GM23338 (cell line): ENCODE data around the gene B4GALNT1. TPM values are rescaled to one million over a fixed set of nuclear protein-coding genes. Genes with fewer than 3 reads are reported as not detected.

Experiments
- polyA plus RNA-seq: library from polyadenylated mRNA; unstranded; fragments of >200 nt; fragmentation: Nextera tagmentation; extraction: Ambion mirVana; gene quantifications from 2 replicates; pipeline ENCODE4 v1.2.1, GENCODE V29; 2016
- total RNA-seq: library from RNA; depleted of rRNA; stranded (reverse); fragments of >200 nt; shearing (Covaris generic); gene quantifications from 2 replicates; pipeline ENCODE4 v1.2.3, GENCODE V29; 2014; rRNA removed

Gene B4GALNT1
- total and polyA plus RNA-seq, 2 experiments from 2014 or later: 1.3 to 2.4 TPM

Other genes starting within 250 kb of the B4GALNT1 start
- 17.7 and 19.6 TPM in 2 replicates for gene R3HDM2, start 202.2 kb downstream of the B4GALNT1 start, total RNA-seq
- gene R3HDM2, start 202.2 kb downstream of the B4GALNT1 start, polyA plus RNA-seq: 9.6 and 10.2 TPM in 2 replicates
- gene INHBC, start 198.4 kb downstream of the B4GALNT1 start, total RNA-seq: not detected in 2 replicates
- gene INHBC, start 198.4 kb downstream of the B4GALNT1 start, polyA plus RNA-seq: 0.53 TPM in 1 of 2 replicates, not detected in the other
- gene INHBE, start 177.9 kb downstream of the B4GALNT1 start, total RNA-seq: 19.4 and 29.0 TPM in 2 replicates
- 5.6 and 7.4 TPM in 2 replicates for gene INHBE, start 177.9 kb downstream of the B4GALNT1 start, polyA plus RNA-seq
- gene GLI1, start 173.4 kb downstream of the B4GALNT1 start, total RNA-seq: 16.1 and 18.1 TPM in 2 replicates
- 4.8 and 5.6 TPM in 2 replicates for gene GLI1, start 173.4 kb downstream of the B4GALNT1 start, polyA plus RNA-seq
- 4.6 and 7.1 TPM in 2 replicates for gene ARHGAP9, start 153.3 kb downstream of the B4GALNT1 start, total RNA-seq
- 4.5 and 4.9 TPM in 2 replicates for gene ARHGAP9, start 153.3 kb downstream of the B4GALNT1 start, polyA plus RNA-seq
- 247 and 266 TPM in 2 replicates for gene MARS1, start 145.1 kb downstream of the B4GALNT1 start, total RNA-seq
- gene MARS1, start 145.1 kb downstream of the B4GALNT1 start, polyA plus RNA-seq: 351 and 389 TPM in 2 replicates
- gene DDIT3, start 112.7 kb downstream of the B4GALNT1 start, total RNA-seq: 3.9 and 4.1 TPM in 2 replicates
- gene DDIT3, start 112.7 kb downstream of the B4GALNT1 start, polyA plus RNA-seq: 11.7 and 12.5 TPM in 2 replicates
- gene MBD6, start 110.4 kb downstream of the B4GALNT1 start, total RNA-seq: 12.5 and 16.9 TPM in 2 replicates
- 17.1 and 18.3 TPM in 2 replicates for gene MBD6, start 110.4 kb downstream of the B4GALNT1 start, polyA plus RNA-seq
- gene DCTN2, start 86.0 kb downstream of the B4GALNT1 start, total RNA-seq: 134 and 157 TPM in 2 replicates
- 56.1 and 62.3 TPM in 2 replicates for gene DCTN2, start 86.0 kb downstream of the B4GALNT1 start, polyA plus RNA-seq
- 16.5 and 21.3 TPM in 2 replicates for gene KIF5A, start 83.2 kb downstream of the B4GALNT1 start, total RNA-seq
- 9.1 and 11.1 TPM in 2 replicates for gene KIF5A, start 83.2 kb downstream of the B4GALNT1 start, polyA plus RNA-seq
- gene PIP4K2C, start 42.0 kb downstream of the B4GALNT1 start, total RNA-seq: 26.4 and 30.6 TPM in 2 replicates
- gene PIP4K2C, start 42.0 kb downstream of the B4GALNT1 start, polyA plus RNA-seq: 10.5 and 10.8 TPM in 2 replicates
- gene DTX3, start 28.4 kb downstream of the B4GALNT1 start, total RNA-seq: 37.8 and 46.6 TPM in 2 replicates
- 16.7 and 22.8 TPM in 2 replicates for gene DTX3, start 28.4 kb downstream of the B4GALNT1 start, polyA plus RNA-seq
- gene ARHGEF25, start 21.8 kb downstream of the B4GALNT1 start, total RNA-seq: 9.9 and 10.2 TPM in 2 replicates
- gene ARHGEF25, start 21.8 kb downstream of the B4GALNT1 start, polyA plus RNA-seq: 0.53 TPM in 1 of 2 replicates, not detected in the other
- 66.1 and 79.7 TPM in 2 replicates for gene OS9, start 60.9 kb upstream of the B4GALNT1 start, total RNA-seq
- gene OS9, start 60.9 kb upstream of the B4GALNT1 start, polyA plus RNA-seq: 27.5 and 29.3 TPM in 2 replicates
- 1.1 and 1.3 TPM in 2 replicates for gene AGAP2, start 105.5 kb upstream of the B4GALNT1 start, total RNA-seq
- 0.36 and 0.38 TPM in 2 replicates for gene AGAP2, start 105.5 kb upstream of the B4GALNT1 start, polyA plus RNA-seq
- gene TSPAN31, start 111.8 kb upstream of the B4GALNT1 start, total RNA-seq: 15.6 and 32.9 TPM in 2 replicates
- gene TSPAN31, start 111.8 kb upstream of the B4GALNT1 start, polyA plus RNA-seq: 12.9 and 15.5 TPM in 2 replicates
- gene CDK4, start 119.1 kb upstream of the B4GALNT1 start, total RNA-seq: 198 and 214 TPM in 2 replicates
- gene CDK4, start 119.1 kb upstream of the B4GALNT1 start, polyA plus RNA-seq: 105 and 108 TPM in 2 replicates
- 2.9 and 3.5 TPM in 2 replicates for gene MARCHF9, start 121.9 kb upstream of the B4GALNT1 start, total RNA-seq
- gene MARCHF9, start 121.9 kb upstream of the B4GALNT1 start, polyA plus RNA-seq: 3.1 and 3.3 TPM in 2 replicates
- gene CYP27B1, start 133.9 kb upstream of the B4GALNT1 start, total RNA-seq: 2.7 and 6.8 TPM in 2 replicates
- gene CYP27B1, start 133.9 kb upstream of the B4GALNT1 start, polyA plus RNA-seq: 0.83 and 1.1 TPM in 2 replicates
- gene METTL1, start 138.9 kb upstream of the B4GALNT1 start, total RNA-seq: 12.2 and 18.9 TPM in 2 replicates
- gene METTL1, start 138.9 kb upstream of the B4GALNT1 start, polyA plus RNA-seq: 39.5 and 47.0 TPM in 2 replicates
- gene EEF1AKMT3, start 139.4 kb upstream of the B4GALNT1 start, total RNA-seq: 3.0 and 5.3 TPM in 2 replicates
- 1.3 and 1.7 TPM in 2 replicates for gene EEF1AKMT3, start 139.4 kb upstream of the B4GALNT1 start, polyA plus RNA-seq
- 29.5 and 30.9 TPM in 2 replicates for gene TSFM, start 149.6 kb upstream of the B4GALNT1 start, total RNA-seq
- gene TSFM, start 149.6 kb upstream of the B4GALNT1 start, polyA plus RNA-seq: 41.7 and 43.1 TPM in 2 replicates
- 0.12 and 0.17 TPM in 2 replicates for gene AVIL, start 185.5 kb upstream of the B4GALNT1 start, total RNA-seq
- gene AVIL, start 185.5 kb upstream of the B4GALNT1 start, polyA plus RNA-seq: 0.59 and 1.3 TPM in 2 replicates
- gene CTDSP2, start 213.5 kb upstream of the B4GALNT1 start, total RNA-seq: 66.3 and 81.9 TPM in 2 replicates
- 20.8 and 22.8 TPM in 2 replicates for gene CTDSP2, start 213.5 kb upstream of the B4GALNT1 start, polyA plus RNA-seq